Memory B cell (primary cell): ENCODE measurements around the gene ARFGAP3.
"Not testable (repeated sequence)": the region's sequence is repeated elsewhere in the genome, so short reads cannot be mapped to it uniquely, and the experiment has no call there.

Experiments
- ATAC-seq: fragments of 150-1000 bp; cut with Tn5 transposase; 2 replicates; pipeline ENCODE4 v1.10.0; 2021; ENCODE audit warnings: low read depth, mild to moderate bottlenecking, moderate library complexity
- DNase-seq, 2 donors: peaks; one replicate each; pipeline ENCODE4 v3.0.0; 2022; ENCODE audit warnings: low spot score in 2 of 2
- H3K27ac Mint-ChIP-seq: one replicate; pipeline ENCODE4 v1.8.0; 2022; ENCODE audit warnings: mild to moderate bottlenecking, moderate library complexity, mixed read lengths
- H3K27me3 Mint-ChIP-seq: one replicate; pipeline ENCODE4 v1.8.0; 2022; ENCODE audit warnings: mixed read lengths
- H3K36me3 Mint-ChIP-seq: one replicate; pipeline ENCODE4 v1.8.0; 2022; ENCODE audit warnings: mild to moderate bottlenecking, mixed read lengths
- H3K4me1 Mint-ChIP-seq: one replicate; pipeline ENCODE4 v1.8.0; 2022; ENCODE audit warnings: mixed read lengths
- H3K4me3 Mint-ChIP-seq: one replicate; pipeline ENCODE4 v1.8.0; 2022; ENCODE audit warnings: mild to moderate bottlenecking, moderate library complexity, mixed read lengths
- H3K9me3 Mint-ChIP-seq: one replicate; pipeline ENCODE4 v1.8.0; 2022; ENCODE audit warnings: mixed read lengths

ARFGAP3 gene

GRCh38 chr22:42758931-42759629 lies 98.0 kb downstream of the ARFGAP3 start:
- ATAC-seq: no peak
- no peak overlapping the region for H3K27ac Mint-ChIP-seq
- DNase-seq: no peak
- no peaks in the 10 kb centered on the region for H3K36me3 Mint-ChIP-seq
- H3K4me3 Mint-ChIP-seq: no peak overlapping the region
- no peaks in the 10 kb centered on the region for H3K9me3 Mint-ChIP-seq
- H3K4me1 Mint-ChIP-seq: peaks cover 3% of the 10 kb centered on the region
- peaks cover 6% of the 10 kb centered on the region for H3K27me3 Mint-ChIP-seq

DNA sequence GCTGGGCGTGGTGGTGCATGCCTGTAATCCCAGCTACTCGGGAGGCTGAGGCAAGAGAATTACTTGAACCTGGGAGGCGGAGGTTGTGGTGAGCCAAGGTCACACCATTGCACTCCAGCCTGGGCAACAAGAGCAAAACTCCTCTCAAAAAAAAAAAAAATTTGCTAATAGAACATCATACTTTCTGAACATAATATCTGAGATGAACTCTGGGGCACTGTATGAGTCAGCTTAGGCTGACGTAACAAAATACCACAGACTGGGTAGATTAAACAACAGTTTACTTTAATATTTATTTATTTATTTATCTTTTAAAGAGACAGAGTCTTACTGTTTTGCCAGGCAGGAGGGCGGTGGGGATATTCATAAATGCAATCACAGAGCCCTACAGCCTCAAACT lies 101.5 kb downstream of the ARFGAP3 start:
- DNase-seq, H3K36me3 Mint-ChIP-seq, H3K27ac Mint-ChIP-seq, H3K27me3 Mint-ChIP-seq, H3K4me3 Mint-ChIP-seq, H3K4me1 Mint-ChIP-seq, H3K9me3 Mint-ChIP-seq, ATAC-seq: not testable (repeated sequence)

DNA sequence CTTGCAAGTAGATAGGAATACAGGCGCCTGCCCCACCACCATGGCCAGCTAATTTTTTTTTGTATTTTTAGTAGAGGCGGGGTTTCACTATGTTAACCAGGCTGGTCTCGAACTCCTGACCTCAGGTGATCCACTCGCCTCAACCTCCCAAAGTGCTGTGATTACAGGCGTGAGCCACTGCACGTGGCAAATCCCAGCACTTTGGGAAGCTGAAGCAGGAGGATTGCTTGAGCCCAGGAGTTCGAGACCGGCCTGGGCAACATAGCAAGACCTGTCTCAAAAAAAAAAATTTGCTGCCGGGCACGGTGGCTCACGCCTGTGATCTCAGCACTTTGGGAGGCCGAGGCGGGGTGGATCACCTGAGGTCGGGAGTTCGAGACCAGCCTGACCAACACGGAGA lies 102.0 kb downstream of the ARFGAP3 start:
- H3K27me3 Mint-ChIP-seq, ATAC-seq, H3K27ac Mint-ChIP-seq: not testable (repeated sequence)

DNA sequence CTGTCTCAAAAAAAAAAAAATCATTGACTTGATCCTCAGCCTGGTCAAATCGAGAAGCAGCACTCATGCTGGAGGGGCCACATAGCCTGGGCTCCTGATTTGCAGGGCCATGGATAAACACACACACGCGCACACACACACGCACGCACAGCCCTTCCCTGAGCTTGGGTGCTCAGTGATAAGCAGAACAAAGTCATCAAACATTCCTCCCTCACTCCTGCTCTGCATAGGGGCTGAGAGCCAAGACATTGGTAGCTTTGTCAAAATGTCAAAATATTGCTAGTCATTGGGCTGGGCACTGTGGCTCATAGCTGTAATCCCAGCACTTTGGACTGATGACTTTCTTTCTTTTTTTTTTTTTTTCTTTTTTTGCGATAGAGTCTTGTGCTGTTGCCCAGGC lies 102.4 kb downstream of the ARFGAP3 start:
- Mint-ChIP-seq H3K36me3 (no peaks in the 10 kb centered on the region), H3K4me3 (no peak overlapping the region), H3K9me3 (no peaks in the 10 kb centered on the region), H3K4me1 (peaks cover 8% of the 10 kb centered on the region), H3K27me3 (peaks cover 6% of the 10 kb centered on the region), H3K27ac (no peak overlapping the region)
- DNase-seq (no peak), ATAC-seq (no peak)

More for the DNA sequence above, 102.0 kb downstream of the ARFGAP3 start:
- H3K4me3 Mint-ChIP-seq, H3K36me3 Mint-ChIP-seq, DNase-seq, H3K9me3 Mint-ChIP-seq, H3K4me1 Mint-ChIP-seq: not testable (repeated sequence)

GRCh38 chr22:42752912-42753311 lies 104.2 kb downstream of the ARFGAP3 start:
- no peak overlapping the region for H3K27ac Mint-ChIP-seq

DNA sequence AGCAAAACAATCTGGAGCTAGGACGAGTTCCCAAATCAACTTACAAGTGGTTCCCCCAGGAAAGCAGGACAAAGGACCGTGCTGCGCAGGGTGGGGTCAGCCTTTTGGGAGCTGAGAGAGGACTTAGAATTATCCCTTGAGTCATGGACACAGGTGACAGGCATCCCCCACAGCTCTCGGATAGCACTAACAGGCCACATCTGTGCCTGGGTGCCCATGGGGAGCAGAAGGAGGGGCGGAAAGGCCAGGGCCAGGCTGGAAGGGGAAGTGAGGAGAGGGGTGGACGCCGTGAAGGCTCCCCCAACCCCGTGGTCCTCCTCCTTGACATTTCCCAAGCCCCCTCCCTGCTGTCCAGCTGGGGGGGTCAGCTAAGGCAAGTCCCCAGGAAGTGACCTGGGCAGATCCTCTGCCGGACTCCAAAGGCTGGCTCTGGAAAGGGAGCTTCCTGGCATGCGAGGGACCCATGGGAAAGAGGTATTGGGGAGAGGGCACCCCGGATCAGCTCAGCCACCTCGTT lies 104.8 kb downstream of the ARFGAP3 start:
- Mint-ChIP-seq H3K4me3 (no peak overlapping the region), H3K4me1 (peaks cover 5% of the 10 kb centered on the region), H3K27me3 (peaks cover 2% of the 10 kb centered on the region), H3K27ac (no peak overlapping the region), H3K36me3 (no peaks in the 10 kb centered on the region), H3K9me3 (no peaks in the 10 kb centered on the region)
- ATAC-seq: no peak
- no peak for DNase-seq

More at GRCh38 chr22:42752912-42753311, 104.2 kb downstream of the ARFGAP3 start:
- H3K4me3 Mint-ChIP-seq: no peak overlapping the region
- no peaks in the 10 kb centered on the region for H3K36me3 Mint-ChIP-seq
- ATAC-seq: peak; percentile 80
- H3K4me1 Mint-ChIP-seq: peaks cover 8% of the 10 kb centered on the region
- DNase-seq: no peak
- peaks cover 4% of the 10 kb centered on the region for H3K27me3 Mint-ChIP-seq
- no peaks in the 10 kb centered on the region for H3K9me3 Mint-ChIP-seq

DNA sequence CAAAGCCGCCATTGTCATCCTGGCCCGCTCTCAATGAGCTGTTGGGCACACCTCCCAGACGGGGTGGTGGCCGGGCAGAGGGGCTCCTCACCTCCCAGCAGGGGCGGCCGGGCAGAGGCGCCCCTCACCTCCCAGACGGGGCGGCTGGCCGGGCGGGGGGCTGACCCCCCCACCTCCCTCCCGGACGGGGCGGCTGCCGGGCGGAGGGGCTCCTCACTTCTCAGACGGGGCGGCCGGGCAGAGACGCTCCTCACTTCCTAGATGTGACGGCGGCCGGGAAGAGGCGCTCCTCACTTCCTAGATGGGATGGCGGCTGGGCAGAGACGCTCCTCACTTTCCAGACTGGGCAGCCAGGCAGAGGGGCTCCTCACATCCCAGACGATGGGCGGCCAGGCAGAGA lies 106.7 kb downstream of the ARFGAP3 start:
- not testable (repeated sequence) for H3K36me3 Mint-ChIP-seq, H3K9me3 Mint-ChIP-seq, DNase-seq, H3K4me3 Mint-ChIP-seq, ATAC-seq, H3K27ac Mint-ChIP-seq, H3K4me1 Mint-ChIP-seq, H3K27me3 Mint-ChIP-seq

GRCh38 chr22:42747701-42748513 lies 109.2 kb downstream of the ARFGAP3 start:
- peaks cover 5% of the 10 kb centered on the region for H3K27me3 Mint-ChIP-seq
- no peak for ATAC-seq
- peaks cover 5% of the 10 kb centered on the region for H3K4me1 Mint-ChIP-seq
- H3K36me3 Mint-ChIP-seq: no peaks in the 10 kb centered on the region
- H3K9me3 Mint-ChIP-seq: no peaks in the 10 kb centered on the region
- H3K4me3 Mint-ChIP-seq: no peak overlapping the region
- H3K27ac Mint-ChIP-seq: no peak overlapping the region
- DNase-seq: no peak
